GM13977 (cell line): ENCODE measurements around the gene ABCF2.

Experiments used
- DNase-seq: peaks from one replicate; pipeline ENCODE4 v3.0.0; 2012; ENCODE audit warnings: low spot score
- in situ Hi-C: fragments of 300-500 bp; cut with MboI; formaldehyde crosslinking; loops from one replicate; pipeline ENCODE4 v1.12.0; 2022; ENCODE audit warnings: low sequenced_read_pairs, low pct_unique_long_range_greater_than_20kb, mixed read lengths, inconsistent platforms; ENCODE audit not compliant: unreplicated experiment
- TF ChIP-seq, protein P1 (sequence below): IDR thresholded peaks from 2 replicates; pipeline ENCODE4 v1.5.1; 2012; ENCODE audit warnings: mild to moderate bottlenecking, control low read depth; ENCODE audit not compliant: insufficient read depth; ENCODE audit errors: extremely low read depth, missing control alignments

ABCF2 gene

DNA sequence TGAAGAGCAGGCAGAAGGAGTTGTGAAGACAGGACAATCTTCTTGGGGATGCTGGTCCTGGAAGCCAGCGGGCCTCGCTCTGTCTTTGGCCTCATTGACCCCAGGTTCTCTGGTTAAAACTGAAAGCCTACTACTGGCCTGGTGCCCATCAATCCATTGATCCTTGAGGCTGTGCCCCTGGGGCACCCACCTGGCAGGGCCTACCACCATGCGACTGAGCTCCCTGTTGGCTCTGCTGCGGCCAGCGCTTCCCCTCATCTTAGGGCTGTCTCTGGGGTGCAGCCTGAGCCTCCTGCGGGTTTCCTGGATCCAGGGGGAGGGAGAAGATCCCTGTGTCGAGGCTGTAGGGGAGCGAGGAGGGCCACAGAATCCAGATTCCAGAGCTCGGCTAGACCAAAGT, 6.8 kb upstream of the ABCF2 start:
- TF ChIP-seq, protein P1, sequence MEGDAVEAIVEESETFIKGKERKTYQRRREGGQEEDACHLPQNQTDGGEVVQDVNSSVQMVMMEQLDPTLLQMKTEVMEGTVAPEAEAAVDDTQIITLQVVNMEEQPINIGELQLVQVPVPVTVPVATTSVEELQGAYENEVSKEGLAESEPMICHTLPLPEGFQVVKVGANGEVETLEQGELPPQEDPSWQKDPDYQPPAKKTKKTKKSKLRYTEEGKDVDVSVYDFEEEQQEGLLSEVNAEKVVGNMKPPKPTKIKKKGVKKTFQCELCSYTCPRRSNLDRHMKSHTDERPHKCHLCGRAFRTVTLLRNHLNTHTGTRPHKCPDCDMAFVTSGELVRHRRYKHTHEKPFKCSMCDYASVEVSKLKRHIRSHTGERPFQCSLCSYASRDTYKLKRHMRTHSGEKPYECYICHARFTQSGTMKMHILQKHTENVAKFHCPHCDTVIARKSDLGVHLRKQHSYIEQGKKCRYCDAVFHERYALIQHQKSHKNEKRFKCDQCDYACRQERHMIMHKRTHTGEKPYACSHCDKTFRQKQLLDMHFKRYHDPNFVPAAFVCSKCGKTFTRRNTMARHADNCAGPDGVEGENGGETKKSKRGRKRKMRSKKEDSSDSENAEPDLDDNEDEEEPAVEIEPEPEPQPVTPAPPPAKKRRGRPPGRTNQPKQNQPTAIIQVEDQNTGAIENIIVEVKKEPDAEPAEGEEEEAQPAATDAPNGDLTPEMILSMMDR: no peak
- DNase-seq: no peak
- in situ Hi-C loops: no loop called here

DNA sequence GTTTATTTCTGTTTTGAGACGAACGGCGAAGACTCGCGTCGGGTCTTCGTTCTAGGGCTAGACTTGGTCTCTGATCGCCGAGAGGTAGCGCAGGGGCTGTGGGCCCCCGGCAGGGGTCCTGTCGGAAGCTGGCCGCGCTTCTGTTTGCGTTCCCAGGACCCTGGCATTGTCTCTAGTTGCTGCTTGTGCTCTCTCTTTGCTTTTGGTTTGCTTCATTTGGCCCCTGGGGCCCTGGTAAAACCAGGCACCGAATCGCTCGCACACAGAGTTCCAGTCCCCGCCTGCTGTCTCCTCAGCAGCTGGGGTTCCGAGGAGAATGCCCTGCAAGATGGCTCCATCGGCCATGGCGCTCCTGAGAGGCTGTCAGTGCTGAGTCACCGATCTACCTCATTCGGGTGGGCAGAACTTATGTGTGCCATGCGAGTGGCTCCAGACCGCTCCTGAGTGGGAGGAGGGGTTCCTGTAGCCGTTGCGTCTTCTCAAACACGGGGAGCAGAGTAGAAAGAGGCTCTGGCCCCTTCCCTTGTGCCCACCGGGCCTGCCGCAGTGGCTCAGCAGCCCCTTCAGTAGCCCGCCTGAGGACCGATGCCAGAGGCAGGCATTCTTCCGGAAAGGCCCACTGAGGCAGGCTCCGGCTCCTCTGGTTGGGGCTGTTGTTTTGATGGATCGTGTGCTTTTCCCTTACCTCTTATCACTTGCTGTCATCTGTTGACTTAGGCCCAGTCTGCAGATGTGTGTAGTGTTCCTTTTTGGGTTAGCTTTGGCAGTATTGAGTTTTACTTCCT, 6.1 kb upstream of the ABCF2 start:
- TF ChIP-seq, protein P1: no peak
- DNase-seq: peak; percentile 79
- in situ Hi-C loops: no loop called here

DNA sequence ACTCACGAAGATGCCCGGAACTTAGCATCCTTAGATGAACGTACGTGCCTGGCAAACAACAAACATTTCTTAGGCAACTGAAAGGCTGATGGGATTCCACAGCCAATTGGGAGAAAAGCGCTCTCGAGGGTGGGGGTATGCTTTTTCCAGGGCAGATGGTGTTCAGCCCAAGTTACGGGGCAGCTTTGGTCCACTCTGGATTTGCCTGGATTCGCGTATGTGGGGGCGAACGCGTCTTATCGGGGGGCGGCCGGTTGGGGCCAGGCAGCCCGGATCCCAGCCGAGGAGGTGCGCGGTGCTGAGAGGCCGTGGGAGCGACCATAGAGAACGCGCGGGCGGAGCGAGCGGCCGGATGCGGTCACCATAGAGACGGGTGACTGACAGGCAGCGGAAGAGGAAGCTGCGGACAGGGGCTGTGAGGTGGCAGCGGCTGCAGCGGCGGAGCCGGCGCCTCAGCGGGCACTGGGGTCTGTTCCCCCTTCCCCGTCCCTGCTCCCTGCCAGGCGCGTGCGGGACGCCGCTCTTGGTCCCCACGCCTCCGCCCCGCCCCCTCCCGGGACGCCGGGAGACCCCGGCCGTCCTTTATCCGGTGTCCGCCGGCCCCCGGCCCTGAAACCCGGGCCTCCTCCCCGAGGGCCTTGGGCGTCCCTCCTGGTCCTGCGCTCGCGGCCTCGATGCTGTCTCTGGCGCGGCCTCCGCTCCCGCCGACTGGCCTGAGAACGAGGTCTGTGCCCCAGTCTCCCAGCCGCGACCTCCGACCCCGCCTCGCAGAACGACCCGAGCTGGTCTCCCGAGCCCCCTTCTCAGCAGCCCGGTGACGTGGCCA, 5.3 kb upstream of the ABCF2 start, which contains the start of gene CHPF2:
TSS of gene CHPF2 (plus strand) at position 393 of the 826 bp plus-strand sequence. CDS start 1,529 bp downstream, outside the sequence.
- TF ChIP-seq, protein P1: no peak
- DNase-seq: peak; percentile 98
- in situ Hi-C loops: no loop called here

DNA sequence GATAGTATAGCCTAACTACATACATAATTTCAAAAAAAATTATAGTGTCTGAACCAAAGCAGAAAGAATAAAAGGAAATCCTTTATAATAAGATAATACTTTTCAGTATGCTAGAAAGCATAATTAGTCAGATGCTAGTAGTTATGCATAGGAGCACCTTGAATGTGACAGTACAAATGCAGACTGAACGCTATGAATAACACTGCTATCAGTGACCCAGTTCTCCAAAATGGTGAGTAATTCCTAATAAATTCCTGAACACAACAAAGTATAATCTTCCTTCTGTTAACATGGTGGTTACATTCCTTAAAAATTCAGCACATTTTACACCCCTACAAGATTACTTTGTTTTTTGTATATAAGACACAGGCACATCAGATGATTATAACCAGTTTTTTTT, 4.1 kb upstream of the ABCF2 start:
- no peak for DNase-seq
- TF ChIP-seq, protein P1: no peak
- in situ Hi-C loops: no loop called here

DNA sequence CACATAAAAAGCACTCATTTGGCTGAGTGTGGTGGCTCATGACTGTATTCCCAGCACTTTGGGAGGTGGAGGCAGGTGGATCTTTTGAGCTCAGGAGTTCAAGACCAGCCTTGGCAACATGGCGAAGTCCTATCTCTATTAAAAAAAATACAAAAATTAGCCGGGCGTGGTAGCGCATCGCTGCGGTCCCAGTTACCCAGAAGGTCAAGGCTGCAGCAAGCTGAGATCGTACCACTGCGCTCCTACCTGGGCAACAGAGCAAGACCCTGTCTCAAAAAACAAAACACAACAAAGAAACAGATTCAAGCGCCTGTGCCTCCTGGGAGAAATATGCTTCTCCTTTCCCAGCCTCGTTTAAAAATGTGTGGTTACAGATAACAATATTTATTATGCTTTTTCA, 2.2 kb upstream of the ABCF2 start:
- TF ChIP-seq, protein P1: no peak
- in situ Hi-C loops: no loop called here
- no peak for DNase-seq

DNA sequence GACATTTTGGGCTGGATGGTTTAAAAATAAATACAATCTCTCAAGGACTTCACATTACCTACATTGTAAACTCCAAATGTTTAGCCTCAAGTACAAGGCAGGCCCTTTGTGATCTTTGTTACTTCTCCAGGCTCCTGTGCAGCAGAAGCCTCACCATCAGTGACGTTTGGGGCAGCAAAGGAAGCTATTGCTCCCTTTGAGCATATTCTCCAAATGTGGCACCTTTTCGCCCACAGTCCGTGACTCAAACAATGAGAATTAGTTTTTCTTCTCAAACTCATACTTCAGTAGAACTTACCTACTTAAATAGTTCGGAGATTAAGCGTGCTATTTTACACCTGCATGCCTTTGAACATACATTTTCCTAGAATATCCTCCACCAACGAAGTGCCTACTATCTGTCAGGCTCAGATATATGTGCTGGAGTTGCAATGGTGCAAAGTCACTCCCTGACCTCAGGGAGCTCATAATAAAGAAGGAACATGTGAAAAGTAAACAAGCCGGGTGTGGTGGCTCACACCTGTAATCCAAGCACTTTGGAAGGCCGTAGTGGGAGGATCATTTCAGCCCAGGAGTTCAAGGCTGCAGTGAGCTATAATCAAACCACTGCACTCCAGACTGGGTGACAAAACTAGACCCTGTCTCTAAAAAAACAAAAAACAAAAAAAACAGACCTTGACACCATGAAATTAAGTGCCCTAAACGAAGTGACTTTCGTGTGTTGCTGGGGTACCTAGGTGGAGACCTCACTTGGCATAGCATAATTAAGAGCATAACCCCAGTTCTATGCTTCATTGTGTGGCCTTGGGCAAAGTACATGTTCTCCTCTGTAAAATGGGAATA, 1.2 kb upstream of the ABCF2 start:
- TF ChIP-seq, protein P1: no peak
- in situ Hi-C loops: no loop called here
- DNase-seq: no peak
